Neural progenitor cell (in vitro differentiated cells): ENCODE results near the gene MRPL45.

Source experiments
- CTCF ChIP-seq: fragments of 200-600 bp; sonication (generic); IDR thresholded peaks from 2 replicates; pipeline ENCODE4 v1.5.1; 2017; ENCODE audit warnings: antibody characterized with exemption, mild to moderate bottlenecking
- EZH2 ChIP-seq: fragments of 200-600 bp; sonication (generic); IDR thresholded peaks from 2 replicates; pipeline ENCODE4 v1.6.1; 2017; ENCODE audit warnings: antibody characterized with exemption, mild to moderate bottlenecking, moderate library complexity
- EZH2phosphoT487 ChIP-seq: fragments of 200-600 bp; sonication (generic); IDR thresholded peaks from 2 replicates; pipeline ENCODE4 v1.6.1; 2017; ENCODE audit warnings: antibody characterized with exemption

GRCh38 chr17:38361694-38362465, 64.9 kb downstream of the MRPL45 start:
- no peak for TF ChIP-seq CTCF
- no peak for TF ChIP-seq EZH2phosphoT487
- TF ChIP-seq EZH2: no peak
